HG03060 (cell line): ENCODE results near the gene FAM124B.

ENCODE experiments used
- ATAC-seq: cut with Tn5 transposase; IDR thresholded peaks from one replicate; pipeline ENCODE4 v1.9.1; 2021; ENCODE audit warnings: low read depth, moderate number of reproducible peaks; ENCODE audit not compliant: unreplicated experiment

Gene FAM124B, protein sequence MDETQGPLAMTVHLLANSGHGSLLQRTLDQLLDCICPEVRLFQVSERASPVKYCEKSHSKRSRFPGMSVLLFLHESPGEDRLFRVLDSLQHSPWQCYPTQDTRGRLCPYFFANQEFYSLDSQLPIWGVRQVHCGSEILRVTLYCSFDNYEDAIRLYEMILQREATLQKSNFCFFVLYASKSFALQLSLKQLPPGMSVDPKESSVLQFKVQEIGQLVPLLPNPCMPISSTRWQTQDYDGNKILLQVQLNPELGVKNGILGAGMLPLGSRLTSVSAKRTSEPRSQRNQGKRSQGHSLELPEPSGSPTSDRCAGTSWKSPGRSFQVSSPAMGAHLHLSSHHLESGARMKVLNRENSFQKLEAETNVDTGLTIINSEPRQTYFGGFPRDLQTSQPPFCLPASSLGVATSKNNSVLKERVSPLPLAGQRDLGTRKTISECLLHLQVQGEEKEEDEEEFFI

DNA sequence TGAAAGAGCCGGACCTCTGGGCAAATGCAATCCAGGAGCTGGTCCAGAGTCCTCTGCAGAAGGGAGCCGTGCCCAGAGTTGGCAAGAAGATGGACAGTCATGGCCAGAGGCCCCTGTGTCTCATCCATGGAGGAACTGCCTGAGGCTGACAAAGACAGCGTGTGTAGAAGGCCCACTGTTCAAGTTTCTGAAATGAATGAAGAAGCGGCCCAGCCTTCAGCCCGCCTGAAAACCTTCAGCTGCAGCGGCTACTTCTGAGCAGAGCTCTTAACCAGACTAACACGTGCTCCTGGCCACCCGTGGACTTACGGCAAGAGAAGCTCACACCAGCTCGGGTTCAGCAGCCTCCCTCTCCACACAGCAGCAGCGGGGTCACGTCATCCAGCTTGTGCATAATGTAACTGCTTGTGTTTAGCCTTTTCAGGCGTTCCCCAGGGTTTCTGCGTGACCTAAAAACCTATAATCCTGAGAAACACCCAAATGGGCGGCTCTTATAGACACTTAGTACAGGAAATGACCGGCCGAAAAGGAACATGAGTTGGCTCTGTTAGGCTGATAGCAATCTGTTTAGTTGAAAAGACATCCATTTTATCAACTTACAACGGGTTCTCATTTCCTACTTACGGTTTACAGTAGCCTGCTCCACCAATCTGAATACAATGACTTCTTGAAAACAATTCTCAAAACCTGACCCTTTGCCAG lies at the start of gene FAM124B:
Gene FAM124B, minus strand, starts transcription at position 467 of the 702 bp plus-strand sequence. Its CDS starts 339 bp downstream, at position 128.
- no peak for ATAC-seq

DNA sequence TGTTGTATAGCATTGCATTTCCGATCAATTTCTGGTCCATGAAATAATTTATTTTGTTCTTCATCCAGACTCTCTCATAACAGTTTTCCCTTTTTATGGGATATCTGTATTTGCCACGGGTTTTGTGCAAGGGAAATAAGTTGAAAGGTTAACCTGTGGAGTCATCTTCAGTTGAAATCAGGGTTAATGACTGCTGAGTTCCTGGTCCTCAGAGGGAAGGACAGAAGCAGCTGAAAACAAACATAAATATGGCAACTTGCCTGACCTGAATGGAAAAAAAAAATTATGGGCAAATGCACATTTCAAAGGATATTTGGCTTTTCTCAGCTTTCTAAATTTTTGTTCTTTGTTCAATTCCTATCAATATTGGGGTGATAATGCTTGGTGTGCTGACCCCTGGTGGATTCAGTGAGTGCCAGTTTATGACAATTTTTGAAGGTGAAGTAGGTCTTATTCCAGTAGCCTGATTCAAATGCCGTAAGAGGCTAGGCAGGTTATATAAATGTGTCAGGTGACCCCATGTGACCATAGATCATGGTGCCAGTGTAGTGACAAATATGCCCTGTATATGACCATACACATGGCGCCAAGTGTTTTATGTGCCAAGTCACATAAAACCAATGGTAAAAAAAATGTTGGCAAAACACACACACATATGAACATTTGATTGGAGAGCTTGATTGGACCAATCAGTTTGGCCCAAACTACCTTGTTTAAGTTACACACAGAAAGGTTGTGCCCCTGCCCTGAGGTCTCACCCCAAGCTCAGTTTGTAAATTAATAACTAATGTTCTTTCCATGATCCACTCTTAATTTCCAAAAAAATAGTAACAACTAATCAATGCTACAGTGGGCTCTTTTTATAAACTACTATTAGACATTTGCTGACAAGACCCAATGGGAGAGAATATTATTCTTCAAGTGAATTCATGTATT lies 47.6 kb upstream of the FAM124B start:
- ATAC-seq: no peak

DNA sequence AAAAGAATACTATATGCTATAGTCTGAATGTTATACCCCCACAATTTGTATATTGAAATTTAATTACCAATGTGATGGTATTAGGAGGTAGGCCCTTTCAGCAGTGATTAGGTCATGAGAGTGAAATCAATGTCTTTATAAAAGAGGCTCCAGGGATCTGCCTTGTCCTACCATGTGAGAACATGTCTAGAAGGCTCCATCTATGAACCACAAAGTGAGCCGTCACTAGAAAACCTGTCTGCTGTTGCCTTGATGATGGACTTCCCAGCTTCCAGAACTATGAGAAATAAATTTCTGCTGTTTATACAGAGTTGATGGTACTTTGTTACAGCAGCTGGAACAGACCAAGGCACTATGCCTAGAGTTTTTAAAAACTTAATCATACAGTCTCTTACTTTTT lies 46.3 kb upstream of the FAM124B start:
- ATAC-seq: no peak

DNA sequence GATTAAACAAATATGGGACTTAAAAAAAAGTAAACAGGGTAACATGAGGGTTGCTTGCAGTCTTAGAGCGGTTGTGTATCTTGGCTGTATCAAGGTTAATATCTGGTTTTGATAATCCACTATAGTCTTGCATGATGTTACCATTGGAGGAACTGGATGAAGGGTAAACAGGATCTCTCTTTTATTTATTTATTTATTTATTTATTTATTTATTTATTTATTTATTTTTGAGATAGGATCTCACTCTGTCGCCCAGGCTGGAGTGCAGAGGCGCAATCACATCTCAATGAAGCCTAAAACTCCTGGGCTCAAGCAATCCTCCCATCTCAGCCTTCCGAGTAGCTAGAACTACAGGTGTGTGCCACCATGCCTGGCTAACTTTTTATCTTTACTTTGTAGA lies 42.9 kb upstream of the FAM124B start:
- ATAC-seq: no peak

DNA sequence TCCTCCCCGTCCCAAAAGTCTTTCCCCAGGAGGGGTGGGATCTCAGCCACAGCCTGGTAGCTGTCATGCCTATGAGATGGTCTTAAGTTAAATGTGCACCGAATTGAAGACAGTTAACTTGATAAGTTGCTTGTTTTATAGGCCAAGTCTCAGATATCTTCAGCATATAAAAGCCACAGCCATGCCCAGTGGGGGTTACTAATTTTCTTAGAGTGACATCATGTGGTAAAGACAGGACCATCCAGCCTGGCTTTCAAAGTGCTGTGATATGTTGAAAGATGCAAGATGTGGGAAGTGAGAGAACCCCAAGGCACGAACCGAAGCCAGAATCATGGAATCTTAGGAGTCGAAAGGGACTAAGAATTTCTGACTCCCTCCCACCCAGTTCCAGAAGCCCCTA lies 42.1 kb upstream of the FAM124B start:
- ATAC-seq: no peak

DNA sequence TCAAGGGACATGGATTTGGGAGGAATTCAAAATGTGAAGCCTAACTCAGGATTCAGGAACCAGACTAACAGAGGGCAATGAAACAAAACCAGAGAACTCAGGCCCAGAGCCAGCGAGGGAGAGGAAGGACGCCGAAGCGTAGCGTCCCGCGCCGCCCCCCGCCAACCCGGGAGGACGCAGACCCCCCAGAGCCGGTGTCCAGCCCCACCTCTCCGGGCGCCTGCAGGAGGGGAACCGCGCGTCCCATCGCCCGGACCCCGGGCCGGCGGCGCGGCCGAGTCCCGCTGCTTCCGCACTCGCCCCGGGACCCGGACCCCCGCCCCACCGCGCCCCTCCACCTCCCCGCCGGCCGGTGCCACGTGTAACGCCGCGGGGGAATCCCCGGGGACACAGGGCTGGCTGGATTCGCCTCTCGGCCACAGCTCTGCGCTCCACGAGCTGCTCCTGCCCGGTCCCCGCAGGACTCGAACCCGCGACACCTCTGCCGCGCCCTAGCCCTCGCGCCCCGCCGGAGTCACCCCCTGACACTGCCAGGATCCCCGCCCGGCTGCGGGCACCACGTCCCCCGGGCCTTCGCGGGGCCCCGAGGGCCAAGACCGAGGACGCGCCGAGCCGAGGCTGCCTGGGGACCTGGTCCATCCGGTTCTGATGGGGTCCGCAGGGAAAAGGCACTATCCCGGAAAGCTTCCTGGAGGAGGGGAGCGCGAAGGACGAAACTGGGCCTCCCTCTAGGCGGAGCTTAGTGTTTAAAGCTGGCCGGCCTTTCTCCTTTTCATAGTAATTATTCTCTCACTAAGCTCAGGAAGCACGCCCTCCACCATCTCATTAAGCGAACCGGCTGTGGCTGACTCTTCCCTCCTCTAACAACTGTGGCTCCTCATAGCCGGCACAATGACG lies 40.4 kb upstream of the FAM124B start:
- ATAC-seq: no peak

DNA sequence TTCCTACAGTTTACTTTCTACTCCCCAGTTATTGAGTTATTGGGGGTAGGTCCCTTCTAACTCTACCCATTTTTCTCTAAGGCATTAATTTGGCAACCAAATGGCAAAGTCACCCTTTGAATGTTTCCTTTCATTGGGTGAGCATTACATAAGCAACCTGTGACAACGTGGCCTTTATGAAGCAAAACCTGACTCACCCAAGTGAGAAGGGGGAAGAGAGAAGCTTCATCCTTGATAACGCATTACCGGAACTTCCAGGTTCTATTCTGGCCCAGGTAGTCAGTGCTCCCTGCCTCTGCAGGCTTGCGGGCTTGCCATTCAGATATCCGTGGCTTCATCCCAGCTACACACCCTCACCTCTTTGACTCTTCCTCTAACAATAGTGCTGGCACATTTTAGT lies 39.1 kb upstream of the FAM124B start:
- ATAC-seq: no peak

DNA sequence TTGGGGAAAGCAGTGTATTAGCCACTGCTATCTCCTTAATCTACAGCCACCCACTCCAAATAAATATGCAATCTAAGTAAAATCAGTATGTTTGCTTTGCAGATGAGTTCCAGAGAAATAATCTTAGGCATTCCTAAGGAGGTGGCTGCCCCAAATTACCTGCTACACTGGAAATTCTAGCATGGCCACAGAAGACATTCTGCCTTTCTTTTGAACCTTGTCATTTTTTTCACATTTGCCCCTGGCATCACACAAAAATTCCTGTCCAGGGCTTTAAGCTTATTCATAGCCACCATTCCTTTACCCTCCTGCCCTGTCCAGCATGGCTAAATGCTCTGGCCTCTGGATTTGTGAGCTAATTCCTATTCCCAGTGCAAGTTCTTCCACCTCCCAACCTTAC lies 36.8 kb upstream of the FAM124B start:
- ATAC-seq: no peak

DNA sequence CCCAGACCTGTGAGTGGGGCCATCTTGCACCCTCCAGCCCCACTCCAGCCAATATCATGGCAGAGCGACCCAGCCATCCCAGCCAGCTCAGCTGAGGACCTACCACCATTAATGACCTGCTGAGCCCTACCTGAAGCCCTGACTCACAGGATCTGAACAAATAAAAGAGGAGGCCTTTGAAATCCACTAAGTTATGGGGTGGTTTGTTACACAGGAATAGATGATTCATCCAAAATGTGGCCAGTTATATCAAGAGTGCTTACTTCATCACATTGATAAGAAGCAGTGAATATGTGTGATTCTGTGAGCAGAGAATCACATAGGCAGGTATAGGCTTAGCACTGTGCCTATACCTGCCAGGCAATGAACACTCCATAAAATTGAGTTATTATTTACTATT lies 34.7 kb upstream of the FAM124B start:
- ATAC-seq: no peak

DNA sequence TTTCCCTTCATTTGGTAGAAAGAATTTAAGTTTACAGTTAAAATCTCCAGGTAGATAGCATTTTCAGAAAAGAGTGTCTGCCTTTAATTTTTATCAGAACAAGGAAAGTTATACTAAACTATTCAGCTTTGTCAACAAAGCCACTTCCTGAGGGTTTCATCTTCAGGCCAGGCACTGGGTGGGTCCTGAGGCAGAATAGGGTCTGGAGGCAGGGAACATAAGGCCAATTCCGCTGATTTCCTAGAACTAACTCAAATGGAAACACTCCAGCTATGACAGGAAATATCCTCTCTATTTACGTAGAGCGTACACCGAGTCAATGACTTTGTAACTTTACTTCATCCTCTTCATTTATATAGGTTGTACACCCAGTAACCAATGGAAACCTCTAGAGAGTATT lies 32.7 kb upstream of the FAM124B start:
- ATAC-seq: no peak

DNA sequence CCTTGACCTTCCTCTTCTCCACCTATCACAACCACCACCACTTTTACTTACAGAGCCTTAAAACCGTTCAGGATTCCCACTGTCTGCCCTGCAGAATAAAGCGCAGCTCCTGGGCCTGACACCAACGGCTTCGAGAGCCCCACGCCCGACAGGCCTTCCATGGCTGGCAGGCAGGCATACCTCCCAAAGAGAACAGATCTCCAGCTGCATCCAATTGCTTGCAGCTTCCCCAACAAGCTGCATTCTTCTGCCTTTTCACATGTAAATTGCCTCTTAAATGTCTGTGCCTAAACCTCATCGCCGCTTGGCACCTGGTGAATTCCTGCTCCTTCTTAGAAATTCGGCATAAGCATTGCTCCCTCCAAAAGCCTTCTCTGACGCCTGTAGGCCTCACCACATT lies 31.5 kb upstream of the FAM124B start:
- no peak for ATAC-seq

DNA sequence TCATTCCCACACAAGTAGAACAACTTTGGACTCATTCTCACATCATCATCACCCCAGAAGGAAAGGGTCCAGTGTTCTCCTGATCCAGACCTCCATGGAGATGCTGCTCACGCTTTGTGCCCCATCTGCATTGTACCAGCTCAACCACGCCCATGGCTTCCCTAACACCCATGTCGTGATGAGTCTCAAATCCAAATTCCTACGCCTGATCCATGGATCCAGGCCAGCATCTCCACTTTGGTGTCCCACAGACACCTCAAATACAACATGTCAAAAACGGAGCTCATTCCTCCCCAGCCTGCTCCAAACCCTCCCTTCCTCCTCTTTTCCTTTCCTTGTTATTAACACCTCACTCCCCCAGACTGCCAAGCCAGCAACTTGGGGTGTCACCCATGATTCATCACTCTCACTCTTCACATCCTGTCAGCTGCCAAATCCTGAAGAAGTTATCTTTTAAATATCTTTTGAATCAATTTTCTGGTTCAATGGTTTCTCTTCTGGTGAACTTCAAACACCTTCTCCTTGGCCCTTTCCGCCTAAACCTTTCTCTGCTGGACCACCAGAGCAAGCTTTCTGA lies 30.2 kb upstream of the FAM124B start:
- ATAC-seq: no peak

DNA sequence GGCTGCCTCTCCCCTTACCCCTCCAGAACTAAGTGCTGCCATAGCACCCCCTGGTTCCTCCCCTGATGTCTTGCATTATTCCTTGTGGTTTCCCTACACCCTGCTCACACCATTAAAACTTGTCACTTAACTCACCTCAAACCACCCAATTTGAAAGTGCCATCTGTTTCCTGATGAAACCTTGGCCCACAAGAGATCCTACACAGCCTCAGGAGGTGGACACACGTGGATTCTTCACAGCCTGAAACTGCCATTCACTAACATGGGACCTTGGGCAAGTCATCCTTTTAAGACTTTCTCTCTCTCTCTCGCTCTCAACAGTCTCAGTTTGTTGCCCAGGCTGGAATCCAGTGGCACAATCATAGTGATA lies 27.5 kb upstream of the FAM124B start:
- no peak for ATAC-seq

DNA sequence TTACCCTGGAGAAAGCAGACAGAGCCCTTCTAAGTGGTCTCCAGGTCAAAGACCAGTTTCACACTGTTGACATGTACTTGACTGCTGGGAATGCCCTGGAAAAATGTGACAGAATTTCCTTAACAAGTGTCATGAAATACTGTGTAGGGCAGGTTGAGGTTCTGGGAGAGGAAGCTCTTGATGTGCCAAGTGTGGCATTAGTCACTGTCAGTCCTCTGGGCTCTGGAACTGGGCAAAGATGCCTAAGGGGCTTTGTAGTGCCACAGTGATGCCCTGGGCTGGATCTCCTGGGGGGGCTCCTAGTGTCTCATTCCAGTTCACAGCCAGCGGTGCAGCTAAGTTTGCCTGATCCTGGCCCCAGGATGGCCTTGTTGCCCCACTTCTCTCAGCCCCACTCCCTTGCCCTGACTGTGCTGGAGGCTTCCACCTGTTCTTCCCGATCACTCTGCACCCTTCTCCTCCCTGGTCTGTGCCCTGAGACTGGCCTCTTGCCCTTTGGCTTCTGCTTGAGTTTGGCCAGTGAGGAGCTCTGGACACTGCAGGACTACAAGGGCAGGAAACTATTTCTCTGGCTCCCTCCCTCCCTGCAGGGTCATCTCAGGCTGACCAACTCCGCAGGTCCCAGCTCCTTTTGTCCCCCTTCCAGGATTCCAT lies 27.0 kb upstream of the FAM124B start:
- ATAC-seq: no peak

DNA sequence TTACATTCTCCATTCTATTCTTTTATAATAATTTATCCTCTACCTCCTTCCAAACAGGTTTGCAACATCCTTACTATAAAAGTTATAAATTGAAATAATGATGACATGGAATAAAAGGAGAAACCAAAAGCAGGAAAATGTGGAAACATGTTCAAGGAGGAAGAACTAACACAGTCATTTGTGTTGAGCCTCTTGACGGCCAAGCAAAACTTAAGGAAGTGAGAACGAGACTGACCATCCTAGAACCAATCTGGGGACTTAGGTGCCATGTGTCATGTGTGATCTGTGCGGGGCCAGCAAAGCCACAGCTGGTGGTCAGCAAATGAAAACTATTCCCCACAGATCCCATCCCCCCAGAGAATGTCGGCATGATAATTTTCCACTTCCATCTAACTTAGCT lies 25.6 kb upstream of the FAM124B start:
- ATAC-seq: no peak

DNA sequence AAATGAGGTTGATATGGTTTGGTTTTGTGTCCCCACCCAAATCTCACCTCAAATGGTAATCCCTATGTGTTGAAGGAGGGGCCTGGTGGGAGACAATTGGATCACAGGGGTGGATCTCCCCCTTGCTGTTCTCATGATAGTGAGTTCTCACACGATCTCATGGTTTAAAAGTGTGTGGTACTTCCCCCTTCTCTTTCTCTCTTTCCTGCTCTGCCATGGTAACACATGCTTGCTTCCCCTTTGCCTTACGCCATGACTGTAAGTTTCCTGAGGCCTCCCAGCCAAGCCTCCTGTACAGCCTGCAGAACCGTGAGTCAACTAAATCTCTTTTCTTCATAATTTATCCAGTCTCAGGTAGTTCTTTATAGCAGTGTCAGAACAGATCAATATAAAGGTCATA lies 24.7 kb upstream of the FAM124B start:
- ATAC-seq: no peak

DNA sequence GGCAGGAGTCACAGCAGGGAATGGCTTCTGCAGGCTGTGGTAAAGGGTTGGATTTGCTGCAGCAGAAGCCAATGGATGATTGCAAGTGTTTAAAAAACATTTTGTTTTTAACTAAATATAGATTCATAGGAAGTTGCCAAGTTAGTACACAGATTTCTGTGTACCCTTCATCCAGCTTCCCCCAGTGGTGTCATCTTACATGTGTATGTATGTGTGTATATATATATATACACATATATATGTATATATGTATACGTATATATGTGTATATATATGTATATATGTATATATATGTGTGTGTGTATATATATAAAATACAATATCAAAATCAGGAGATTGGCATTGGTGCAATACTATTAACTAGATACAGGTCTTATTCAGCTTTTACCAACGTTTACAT lies 19.2 kb upstream of the FAM124B start:
- ATAC-seq: no peak

DNA sequence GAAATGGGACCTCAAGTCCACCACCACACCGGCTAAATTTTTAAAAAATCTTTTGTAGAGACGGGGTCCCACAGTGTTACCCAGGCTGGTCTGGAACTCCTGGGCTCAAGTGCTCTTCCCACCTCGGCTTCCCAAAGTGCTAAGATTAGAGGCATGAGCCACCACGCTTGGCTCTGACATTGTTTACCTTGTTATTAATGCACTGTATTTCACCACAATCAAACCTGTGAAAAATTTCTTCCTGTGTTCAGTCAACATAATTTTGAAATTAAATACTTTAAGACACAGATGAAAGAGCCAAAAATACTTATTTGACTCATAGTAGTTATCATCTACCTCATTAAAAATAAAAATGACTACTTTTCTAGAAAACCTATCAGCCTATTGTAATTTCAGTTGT lies 16.0 kb upstream of the FAM124B start:
- ATAC-seq: no peak

DNA sequence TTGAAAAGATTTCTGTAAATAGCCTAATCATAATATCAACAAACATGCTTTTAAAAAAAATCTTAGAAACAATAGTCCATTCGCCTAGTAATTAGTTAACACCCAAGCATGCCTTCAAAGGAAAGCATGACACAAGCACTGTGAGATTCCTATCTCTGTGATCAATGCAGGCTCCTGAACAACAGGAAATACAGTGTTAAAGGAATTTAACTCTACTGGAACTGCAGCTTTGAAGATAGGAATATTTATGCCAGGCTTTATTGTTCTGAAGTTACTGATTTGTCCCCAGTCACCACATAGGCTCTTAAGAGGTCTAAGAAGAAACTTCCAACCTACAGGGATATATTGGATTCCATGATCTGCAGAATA lies 15.4 kb upstream of the FAM124B start:
- no peak for ATAC-seq
